Measurements from ENCODE around the gene KRTAP10-5.

KRTAP10-5 gene

GRCh38 chr21:44548381-44548780, 32.0 kb downstream of the KRTAP10-5 start:
- DNase-seq = no peak

- DNase-seq = no peak
Measured at GRCh38 chr21:44547656-44548331, 32.6 kb downstream of the KRTAP10-5 start.

GRCh38 chr21:44544566-44544965, 35.8 kb downstream of the KRTAP10-5 start:
- DNase-seq = no peak

DNA sequence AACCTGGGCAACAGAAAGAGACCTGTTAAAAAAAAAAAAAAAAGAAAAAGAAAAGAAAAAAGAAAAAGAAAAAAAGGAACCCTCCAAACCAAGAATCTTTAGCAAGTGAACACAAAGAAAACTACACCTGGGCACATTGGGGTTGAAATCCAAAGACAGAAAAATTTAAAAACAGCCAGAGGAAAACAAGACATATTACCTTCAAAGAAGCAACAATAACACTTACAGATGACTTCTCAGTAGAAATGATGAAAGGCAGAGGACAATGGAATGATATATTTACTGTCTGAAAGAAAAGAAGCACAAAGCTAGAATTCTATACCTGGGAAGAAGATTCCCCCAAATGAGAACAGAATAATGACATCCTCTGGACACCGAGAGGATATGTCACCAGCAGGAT, 37.7 kb downstream of the KRTAP10-5 start:
- DNase-seq = no peak

- no peak for DNase-seq
Measured at GRCh38 chr21:44540741-44541288, 39.6 kb downstream of the KRTAP10-5 start.

DNA sequence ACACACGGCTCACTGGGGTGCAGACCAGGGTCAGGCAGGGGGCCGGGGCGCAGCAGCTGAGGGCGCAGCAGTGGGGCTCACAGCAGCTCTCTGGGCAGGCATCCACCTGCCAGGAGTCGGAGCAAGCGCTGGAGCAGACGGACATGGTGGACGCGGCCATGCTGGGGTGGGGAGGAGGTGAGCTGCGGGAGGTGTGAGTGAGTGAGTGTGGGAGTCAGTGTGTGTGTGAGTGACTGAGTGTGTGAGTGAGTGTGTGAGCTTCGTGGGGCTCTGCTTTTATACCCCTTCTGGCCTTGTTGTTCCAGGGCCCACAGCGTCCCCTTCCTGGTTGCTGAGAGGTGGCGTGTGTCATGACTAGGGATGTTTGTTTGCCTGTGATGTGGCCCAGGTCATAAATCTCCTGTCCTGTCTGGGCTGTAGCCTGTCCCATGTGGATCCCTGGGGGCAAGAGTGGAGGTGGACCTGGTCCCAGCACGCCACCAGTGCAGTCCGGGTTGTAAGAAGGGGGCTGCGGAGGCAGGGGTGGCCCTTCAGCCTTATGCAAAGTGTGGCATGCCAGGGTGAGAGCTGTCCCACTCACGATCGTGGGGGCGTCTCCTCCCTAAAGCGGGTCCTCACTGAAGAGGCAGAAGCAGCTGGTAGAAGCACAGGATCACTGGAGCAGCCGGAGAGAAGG, 40.3 kb downstream of the KRTAP10-5 start, which contains the start of gene KRTAP10-1:
Gene KRTAP10-1 (minus strand): TSS at position 205 of the 676 bp plus-strand sequence. CDS start 45 bp downstream, at position 160.
- no peak for DNase-seq

DNA sequence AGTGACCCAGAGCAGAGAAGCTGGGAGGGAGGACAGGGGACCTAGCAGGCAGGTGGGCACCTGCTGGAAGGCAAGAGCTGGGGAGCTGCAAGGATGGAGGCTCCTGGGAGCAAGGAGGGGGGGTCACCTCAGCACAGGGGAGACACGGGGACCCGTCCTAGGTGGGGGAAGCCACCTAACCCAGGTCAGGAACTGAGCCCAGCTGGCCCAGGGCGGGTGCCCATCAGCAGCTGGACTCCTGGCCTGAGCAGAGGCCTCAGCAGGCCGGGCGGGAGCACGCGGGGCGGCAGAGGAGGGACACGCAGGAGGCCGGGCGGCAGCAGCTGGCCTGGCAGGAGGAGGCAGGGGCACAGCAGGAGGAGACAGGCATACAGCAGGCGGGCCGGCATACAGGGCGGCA, 41.4 kb downstream of the KRTAP10-5 start:
- DNase-seq = no peak

- no peak for DNase-seq
Measured at GRCh38 chr21:44537930-44538911, 42.2 kb downstream of the KRTAP10-5 start.

DNA sequence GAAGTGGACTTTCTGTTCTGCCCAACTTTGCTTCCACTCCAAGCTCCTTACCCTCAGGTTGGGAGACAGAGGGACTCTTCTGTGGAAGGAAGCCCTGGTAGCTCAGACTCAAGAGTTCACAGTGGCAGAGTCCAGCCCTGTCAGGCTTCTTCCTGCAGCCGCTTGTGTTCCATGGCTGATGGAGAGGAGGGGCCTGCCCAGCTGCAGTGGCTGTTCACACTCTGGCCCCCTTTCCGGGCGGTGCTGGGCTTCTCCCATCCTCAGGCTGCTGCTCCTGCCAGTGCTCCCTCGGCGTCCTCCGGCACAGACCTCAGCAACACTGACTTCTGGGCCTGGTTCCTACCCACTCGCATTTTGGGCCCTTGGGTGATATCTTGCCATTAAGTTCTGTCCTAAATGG, 44.4 kb downstream of the KRTAP10-5 start:
- no peak for DNase-seq

DNA sequence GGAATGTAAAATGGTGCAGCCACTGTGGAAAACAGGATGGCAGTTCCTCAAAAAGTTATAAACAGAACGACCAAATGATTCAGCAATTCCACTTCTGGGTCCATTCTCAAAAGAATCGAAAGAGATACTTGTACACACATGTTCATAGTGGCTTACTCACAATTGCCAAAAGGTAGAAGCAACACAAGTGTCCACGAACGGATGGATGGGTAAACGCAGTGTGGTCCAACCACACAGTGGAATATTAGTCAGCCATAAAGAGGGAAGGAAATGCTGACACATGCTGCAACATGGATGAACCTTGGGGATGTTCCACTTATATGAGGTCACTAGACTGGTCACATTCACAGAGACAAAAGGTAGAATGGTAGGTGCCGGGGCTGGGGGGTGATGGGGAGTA, 45.7 kb downstream of the KRTAP10-5 start:
- no peak for DNase-seq

- no peak for DNase-seq
Measured at GRCh38 chr21:44533891-44534627, 46.3 kb downstream of the KRTAP10-5 start.

DNA sequence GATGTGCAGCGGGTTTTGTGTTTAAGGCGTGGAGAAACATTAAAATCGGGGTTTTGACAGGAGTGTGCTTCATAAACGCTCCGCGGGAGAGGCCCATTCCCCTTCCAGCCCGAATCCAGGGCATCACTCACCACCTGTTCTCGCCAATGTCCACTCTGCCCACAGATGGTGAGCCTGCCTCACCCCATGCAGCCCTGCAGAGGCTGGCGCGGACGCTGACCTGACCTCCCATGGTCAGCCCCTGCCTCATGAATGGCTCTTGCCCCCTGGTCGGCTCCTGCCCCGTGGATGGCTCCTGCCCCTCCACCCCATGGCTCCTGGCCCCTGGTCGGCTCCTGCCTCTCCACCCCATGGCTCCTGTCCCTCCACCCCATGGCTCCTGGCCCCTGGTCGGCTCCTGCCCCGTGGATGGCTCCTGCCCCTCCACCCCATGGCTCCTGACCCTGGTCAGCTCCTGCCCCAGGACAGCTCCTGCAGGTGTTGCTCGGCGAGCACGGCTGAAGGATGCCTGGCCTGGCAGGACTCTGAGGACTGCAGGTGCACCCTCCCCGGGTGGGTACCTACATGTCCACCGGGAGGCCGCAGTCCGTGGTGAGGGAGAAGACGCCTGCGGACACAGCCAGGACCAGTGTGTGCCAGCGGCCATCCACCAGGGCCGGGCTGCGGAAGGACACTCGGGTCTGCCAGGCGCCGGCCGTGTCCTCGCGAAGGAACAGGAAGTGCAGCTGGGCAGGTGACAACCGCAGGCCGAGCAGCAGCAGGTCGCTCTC, 47.1 kb downstream of the KRTAP10-5 start:
- DNase-seq = no peak

DNA sequence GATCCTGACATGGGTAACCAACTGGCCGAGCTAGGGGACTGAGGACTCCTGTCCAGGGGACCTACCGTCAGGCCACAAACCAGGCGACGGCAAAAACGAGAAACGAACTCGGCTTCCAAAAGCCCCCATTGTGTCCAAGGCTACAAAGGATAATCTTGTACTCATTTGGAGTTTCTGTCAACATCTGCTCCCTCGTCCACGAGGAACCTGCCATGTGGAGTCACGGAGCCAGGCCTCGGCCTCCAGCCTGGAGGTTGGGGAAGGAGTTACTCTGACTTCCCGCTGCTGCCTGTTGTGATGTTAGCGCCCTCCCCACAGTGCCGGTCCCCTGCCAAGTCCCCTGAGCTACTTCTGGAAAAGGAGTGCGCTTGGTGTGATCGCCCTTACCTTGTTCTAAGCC, 47.7 kb downstream of the KRTAP10-5 start:
- no peak for DNase-seq

- DNase-seq = no peak
Measured at GRCh38 chr21:44531606-44532564, 48.5 kb downstream of the KRTAP10-5 start.

DNA sequence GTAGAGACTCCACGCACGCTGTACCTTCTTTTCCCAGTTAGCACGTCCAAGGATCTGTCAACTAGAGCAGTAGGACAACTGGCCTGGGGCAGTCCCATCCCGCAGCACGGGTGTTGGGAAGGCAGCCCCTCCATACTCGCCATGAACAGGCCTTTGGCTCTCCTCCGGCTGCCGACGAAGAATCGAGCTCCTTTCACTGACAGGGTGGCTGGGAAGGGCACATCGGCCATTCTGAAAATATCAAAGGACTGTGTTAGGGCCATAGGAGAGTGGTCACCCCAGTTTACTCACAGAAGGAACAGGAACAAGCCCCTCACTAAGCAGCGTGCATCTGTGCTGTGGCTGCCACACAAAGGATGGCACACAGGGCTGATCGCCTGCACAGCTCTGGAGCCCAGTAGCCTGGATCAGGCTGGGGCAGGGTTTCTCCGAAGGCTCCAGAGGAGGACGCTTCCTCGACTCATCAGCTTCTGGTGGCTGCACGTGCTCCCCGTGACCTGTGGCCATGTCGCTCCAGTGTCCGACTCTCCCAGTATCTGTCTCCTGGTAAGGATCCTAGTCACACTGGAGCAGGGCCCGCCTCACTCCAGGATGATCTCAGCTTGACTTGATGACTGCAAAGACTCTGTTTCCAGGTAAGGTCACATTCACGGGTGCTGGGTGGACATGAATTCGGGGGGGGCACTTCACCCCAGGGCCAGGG, 49.4 kb downstream of the KRTAP10-5 start:
- no peak for DNase-seq

GRCh38 chr21:44530221-44530902, 50.0 kb downstream of the KRTAP10-5 start:
- no peak for DNase-seq

DNA sequence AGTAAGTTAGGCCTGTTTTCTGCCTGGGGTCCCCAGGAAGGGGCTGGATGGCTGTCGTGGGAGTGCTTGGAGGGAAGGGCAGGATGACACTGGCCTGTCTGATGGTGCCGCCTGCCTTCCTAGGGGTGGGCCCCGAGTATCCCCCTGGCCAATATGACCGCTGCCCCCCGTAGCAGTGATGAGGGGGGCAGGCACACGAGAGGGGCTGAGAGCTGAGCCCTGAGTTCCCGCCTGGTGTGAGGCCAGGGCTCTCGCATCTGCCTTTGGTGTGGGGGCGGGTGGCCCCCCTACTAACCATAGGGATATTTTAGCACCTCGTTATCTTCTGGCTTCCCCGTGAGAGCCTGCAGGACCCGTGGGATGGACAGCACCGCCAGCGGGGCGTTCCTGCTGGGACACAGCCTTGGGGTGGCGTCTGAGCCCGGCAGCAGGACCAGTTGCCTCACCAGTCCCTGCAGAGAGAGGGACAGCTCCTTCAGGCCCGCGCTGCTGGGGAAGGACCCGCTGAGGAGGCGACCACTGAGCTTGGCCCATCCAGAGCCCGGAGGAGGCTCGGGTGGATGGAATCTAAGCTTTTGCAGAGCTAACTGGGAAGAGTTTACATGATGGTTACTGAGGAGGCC, 50.8 kb downstream of the KRTAP10-5 start:
- DNase-seq = no peak
